Osteocyte (in vitro differentiated cells): Measurements from ENCODE around the gene OCIAD1. TPM values are rescaled to one million over a fixed set of nuclear protein-coding genes. Genes with fewer than 3 reads are reported as not detected.

ENCODE experiments used
- DNase-seq: peaks from one replicate; pipeline ENCODE4 v3.0.0; 2021; ENCODE audit warnings: mixed read lengths; ENCODE audit not compliant: unreplicated experiment; ENCODE audit errors: extremely low spot score
- H3K27ac Mint-ChIP-seq: one replicate; pipeline ENCODE4 v1.8.0; 2021; ENCODE audit warnings: mild to moderate bottlenecking, mixed read lengths; ENCODE audit not compliant: unreplicated experiment
- H3K27me3 Mint-ChIP-seq: one replicate; pipeline ENCODE4 v1.8.0; 2021; ENCODE audit warnings: mixed read lengths; ENCODE audit not compliant: unreplicated experiment
- H3K36me3 Mint-ChIP-seq: one replicate; pipeline ENCODE4 v1.8.0; 2021; ENCODE audit warnings: mixed read lengths; ENCODE audit not compliant: unreplicated experiment
- H3K4me1 Mint-ChIP-seq: one replicate; pipeline ENCODE4 v1.8.0; 2021; ENCODE audit warnings: mixed read lengths; ENCODE audit not compliant: unreplicated experiment
- H3K4me3 Mint-ChIP-seq: one replicate; pipeline ENCODE4 v1.8.0; 2021; ENCODE audit warnings: mild to moderate bottlenecking, moderate library complexity, mixed read lengths; ENCODE audit not compliant: unreplicated experiment
- H3K9me3 Mint-ChIP-seq: one replicate; pipeline ENCODE4 v1.8.0; 2021; ENCODE audit warnings: mixed read lengths; ENCODE audit not compliant: unreplicated experiment
- total RNA-seq: library from RNA; stranded (reverse); gene quantifications from 2 replicates; pipeline ENCODE4 v1.2.1, GENCODE V29; 2021
- TF ChIP-seq, protein P1 (sequence below): fragments of 200-600 bp; sonication (generic); IDR thresholded peaks from 2 replicates; pipeline ENCODE4 v1.5.0; 2021; ENCODE audit warnings: antibody characterized with exemption, mild to moderate bottlenecking, moderate library complexity

The OCIAD1 gene
- total RNA-seq, 1 donor from 2014 or later: 165 TPM

DNA sequence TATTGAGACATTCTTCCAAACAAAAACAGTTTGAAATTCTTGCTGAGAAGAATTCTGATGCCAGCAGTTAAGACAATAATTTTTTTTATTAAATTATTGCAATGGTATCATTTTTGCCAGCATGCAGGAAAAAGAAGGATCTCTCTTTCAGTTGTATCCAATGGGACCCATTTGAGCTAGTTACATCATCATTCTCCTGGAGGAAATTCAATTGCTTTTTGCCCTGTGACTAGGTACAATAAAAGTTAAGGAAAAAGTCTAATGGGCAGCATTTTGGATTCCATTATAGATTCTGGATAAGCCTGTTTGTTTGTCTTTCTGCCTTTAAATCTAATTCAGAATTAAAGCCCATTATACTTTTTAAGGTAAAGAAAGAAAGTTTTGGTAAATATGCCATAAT is 40.3 kb upstream of the OCIAD1 start:
- no peak for DNase-seq
- peaks cover 14% of the 10 kb centered on the region for H3K4me1 Mint-ChIP-seq
- no peaks in the 10 kb centered on the region for H3K27me3 Mint-ChIP-seq
- TF ChIP-seq, protein P1, sequence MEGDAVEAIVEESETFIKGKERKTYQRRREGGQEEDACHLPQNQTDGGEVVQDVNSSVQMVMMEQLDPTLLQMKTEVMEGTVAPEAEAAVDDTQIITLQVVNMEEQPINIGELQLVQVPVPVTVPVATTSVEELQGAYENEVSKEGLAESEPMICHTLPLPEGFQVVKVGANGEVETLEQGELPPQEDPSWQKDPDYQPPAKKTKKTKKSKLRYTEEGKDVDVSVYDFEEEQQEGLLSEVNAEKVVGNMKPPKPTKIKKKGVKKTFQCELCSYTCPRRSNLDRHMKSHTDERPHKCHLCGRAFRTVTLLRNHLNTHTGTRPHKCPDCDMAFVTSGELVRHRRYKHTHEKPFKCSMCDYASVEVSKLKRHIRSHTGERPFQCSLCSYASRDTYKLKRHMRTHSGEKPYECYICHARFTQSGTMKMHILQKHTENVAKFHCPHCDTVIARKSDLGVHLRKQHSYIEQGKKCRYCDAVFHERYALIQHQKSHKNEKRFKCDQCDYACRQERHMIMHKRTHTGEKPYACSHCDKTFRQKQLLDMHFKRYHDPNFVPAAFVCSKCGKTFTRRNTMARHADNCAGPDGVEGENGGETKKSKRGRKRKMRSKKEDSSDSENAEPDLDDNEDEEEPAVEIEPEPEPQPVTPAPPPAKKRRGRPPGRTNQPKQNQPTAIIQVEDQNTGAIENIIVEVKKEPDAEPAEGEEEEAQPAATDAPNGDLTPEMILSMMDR: no peak
- H3K9me3 Mint-ChIP-seq: no peaks in the 10 kb centered on the region
- no peak overlapping the region for H3K4me3 Mint-ChIP-seq
- H3K36me3 Mint-ChIP-seq: no peaks in the 10 kb centered on the region
- peak overlapping the region; percentile 24 for H3K27ac Mint-ChIP-seq

DNA sequence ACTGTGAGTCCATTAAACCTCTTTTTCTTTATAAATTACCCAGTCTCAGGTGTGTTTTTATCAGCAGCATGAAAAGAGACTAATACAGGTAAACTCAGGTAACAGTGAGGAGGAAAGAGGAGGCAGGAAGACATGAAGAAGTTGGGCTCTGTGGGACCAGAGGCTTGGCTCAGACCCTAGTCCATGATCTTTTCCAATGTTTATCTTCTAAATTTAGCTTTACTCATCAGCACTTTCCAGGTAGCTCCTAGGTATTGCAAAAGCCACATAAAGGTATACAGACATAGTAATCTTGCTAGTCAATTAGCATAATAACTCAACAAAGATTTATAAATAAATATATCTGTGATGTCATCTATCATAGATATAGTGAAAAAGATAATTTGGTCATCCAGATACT is 39.6 kb upstream of the OCIAD1 start:
- Mint-ChIP-seq H3K27ac (no peak overlapping the region), H3K4me3 (no peak overlapping the region), H3K36me3 (no peaks in the 10 kb centered on the region), H3K4me1 (peaks cover 14% of the 10 kb centered on the region), H3K27me3 (no peaks in the 10 kb centered on the region), H3K9me3 (no peaks in the 10 kb centered on the region)
- TF ChIP-seq, protein P1: no peak
- no peak for DNase-seq

DNA sequence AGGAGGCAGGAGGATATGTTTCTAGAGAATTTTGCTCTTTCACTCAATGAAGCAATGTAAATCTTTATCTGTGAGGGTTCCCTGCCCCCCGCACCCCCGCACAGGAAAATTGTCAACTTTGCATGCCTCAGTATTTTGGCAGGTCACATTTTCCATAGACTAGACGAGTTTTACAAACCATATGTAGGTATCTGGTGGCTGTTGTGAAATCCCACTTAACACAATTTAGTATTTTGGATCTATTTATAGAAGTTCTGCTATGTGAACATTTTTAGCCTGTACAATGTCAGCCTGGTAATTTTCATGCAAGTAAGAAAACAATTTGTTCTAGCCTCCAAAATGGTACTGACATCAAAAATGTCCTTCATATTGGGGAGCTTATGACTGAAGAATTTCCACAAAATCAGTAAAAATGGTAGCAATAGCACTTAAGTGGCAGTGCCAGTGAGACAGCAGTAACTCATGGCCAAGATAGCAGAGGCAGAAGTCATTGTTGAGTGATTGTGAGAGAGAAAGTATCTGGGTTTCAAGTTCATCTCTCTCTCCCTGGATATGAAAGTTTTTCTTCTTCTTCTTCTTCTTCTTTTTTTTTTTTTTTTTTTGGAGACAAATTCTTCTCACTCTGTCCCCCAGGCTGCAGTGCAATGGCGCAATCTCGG is 38.4 kb upstream of the OCIAD1 start:
- H3K4me3 Mint-ChIP-seq: no peak overlapping the region
- peaks cover 14% of the 10 kb centered on the region for H3K4me1 Mint-ChIP-seq
- DNase-seq: no peak

DNA sequence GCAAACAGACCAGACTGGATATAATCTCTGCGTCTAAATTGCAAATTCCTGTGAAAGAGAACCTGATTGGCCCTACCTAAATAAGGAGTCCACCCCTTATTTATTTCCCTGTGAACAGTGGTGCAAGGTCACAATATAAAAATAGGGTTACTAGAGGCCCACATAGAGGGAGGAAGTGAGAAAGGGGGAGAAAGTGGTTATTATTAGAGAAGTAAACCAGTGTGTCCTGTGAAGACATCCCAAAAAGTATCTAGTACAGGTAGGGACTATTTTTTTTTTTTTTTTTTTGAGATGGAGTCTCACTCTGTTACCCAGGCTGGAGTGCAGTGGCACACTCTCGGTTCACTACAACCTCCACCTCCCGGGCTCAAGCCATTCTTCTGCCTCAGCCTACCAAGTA is 35.8 kb upstream of the OCIAD1 start:
- no peaks in the 10 kb centered on the region for H3K27me3 Mint-ChIP-seq
- no peak overlapping the region for H3K4me3 Mint-ChIP-seq
- no peak overlapping the region for H3K27ac Mint-ChIP-seq
- H3K4me1 Mint-ChIP-seq: peaks cover 20% of the 10 kb centered on the region
- DNase-seq: no peak
- no peaks in the 10 kb centered on the region for H3K36me3 Mint-ChIP-seq
- no peaks in the 10 kb centered on the region for H3K9me3 Mint-ChIP-seq
- TF ChIP-seq, protein P1: no peak

More for the DNA sequence above, 38.4 kb upstream of the OCIAD1 start:
- Mint-ChIP-seq H3K9me3 (no peaks in the 10 kb centered on the region), H3K27me3 (no peaks in the 10 kb centered on the region), H3K36me3 (no peaks in the 10 kb centered on the region), H3K27ac (no peak overlapping the region)
- TF ChIP-seq, protein P1: no peak

DNA sequence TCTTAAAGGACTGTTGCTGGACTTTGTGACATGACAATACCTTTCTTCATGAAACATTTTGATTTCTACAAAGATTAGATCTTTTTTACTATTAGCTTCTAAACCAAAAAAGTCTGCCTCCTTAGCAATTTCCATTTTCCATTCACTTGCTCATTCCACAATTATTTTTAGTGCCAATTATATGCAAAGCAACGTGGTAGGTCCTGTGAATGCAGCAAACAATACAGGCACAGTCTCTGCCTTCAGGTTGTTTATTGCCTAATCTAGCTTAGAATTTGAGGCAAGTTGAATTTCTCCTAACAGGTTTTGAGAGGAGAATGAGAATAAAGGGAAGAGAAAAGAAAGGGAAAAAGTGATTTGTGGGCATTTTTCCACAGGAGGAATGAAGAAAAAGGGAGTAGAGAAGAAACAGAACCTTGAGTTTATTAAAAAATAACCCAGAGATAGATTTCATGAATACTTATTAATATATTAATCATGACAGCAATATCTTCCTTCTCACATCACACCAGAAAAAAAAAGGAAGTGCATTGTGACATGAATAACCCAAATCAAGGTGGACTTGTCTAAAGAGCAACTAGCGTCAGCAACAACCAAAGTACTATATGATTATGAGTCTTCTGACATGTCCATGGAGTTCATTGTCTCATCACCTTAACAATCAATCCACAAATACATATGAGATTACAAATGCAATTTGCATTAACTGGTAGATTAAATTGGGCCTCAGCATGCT is 34.5 kb upstream of the OCIAD1 start:
- no peak for DNase-seq
- Mint-ChIP-seq H3K27me3 (no peaks in the 10 kb centered on the region), H3K9me3 (no peaks in the 10 kb centered on the region), H3K4me3 (no peak overlapping the region), H3K36me3 (no peaks in the 10 kb centered on the region), H3K27ac (no peak overlapping the region), H3K4me1 (peaks cover 18% of the 10 kb centered on the region)
- TF ChIP-seq, protein P1: no peak
